HuH-7.5 (cell line): ENCODE data around the gene NTRK3.

ENCODE experiments used
- DNase-seq: peaks from one replicate; pipeline ENCODE4 v3.0.0; 2011; ENCODE audit warnings: low spot score

NTRK3 gene

DNA sequence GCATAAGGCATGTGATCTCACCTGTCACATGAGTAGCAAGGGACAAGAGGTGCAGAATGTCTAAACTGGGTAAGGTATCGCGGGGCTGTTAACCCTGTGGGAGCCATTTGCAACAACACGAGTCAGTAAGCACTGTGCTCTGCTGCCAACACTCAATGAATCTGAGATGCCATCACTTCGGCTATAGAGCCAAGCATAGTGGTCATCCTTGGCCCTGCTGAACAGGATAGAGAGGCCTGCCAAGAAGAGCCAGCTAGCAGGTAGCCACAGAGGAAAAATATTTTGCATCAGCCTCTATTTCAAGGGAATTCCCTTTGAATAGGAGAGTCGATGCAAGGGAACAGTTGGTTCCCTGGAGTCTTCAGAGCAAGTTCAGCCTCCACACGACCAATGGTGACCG is 137.8 kb downstream of the NTRK3 start:
- DNase-seq = no peak

DNA sequence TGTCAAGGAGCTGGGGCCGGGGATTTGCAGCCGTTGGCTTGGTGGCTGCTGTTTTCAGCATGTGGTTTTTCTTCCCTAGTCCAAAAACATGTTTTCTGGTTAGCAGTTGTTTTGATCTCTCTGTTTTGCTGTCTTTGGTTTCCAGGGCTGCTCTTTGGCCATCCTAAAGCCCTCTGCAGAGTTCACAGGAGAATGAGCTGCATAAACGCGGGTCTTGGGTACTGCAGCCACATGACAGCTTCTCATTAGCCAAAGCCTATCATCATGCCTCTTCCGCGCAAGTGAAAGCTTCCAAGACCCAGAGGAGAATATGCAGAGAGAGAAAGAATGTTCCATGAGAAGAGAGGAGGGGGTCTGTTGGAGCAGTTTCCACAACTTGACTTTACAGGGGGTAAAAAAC is 138.5 kb downstream of the NTRK3 start:
- DNase-seq = no peak

DNA sequence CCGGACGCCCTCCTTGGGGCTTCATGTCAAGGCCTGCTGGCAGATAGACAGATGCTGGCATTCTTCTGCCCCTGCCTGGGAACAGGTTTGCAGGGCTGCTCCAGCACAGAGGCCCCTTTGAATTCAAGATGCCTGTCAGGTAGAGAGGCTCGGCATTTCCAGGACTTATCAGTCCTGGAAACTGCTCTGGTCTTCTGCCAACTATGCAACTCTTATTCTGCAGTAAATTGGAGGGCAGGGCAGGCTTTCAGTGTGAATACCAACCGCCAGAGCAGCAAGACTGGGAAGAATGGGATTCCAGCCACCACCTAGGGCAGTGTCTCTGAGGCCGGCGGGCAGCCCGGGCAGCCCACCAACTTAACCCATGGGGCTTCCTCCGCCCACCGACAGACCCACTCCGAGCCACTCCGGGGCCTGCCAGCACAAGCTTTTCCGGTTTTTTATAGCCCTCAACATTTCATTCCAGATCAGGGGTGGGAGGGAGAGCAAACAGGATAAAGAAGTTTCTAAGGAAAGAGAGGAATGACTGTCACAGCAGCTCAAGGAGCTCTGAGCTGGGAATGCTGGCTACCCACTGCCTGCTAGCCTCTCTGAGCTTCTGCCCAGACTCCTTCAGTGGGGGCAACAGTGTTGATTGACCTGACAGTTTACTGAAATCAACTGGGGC is 140.9 kb downstream of the NTRK3 start:
- no peak for DNase-seq

DNA sequence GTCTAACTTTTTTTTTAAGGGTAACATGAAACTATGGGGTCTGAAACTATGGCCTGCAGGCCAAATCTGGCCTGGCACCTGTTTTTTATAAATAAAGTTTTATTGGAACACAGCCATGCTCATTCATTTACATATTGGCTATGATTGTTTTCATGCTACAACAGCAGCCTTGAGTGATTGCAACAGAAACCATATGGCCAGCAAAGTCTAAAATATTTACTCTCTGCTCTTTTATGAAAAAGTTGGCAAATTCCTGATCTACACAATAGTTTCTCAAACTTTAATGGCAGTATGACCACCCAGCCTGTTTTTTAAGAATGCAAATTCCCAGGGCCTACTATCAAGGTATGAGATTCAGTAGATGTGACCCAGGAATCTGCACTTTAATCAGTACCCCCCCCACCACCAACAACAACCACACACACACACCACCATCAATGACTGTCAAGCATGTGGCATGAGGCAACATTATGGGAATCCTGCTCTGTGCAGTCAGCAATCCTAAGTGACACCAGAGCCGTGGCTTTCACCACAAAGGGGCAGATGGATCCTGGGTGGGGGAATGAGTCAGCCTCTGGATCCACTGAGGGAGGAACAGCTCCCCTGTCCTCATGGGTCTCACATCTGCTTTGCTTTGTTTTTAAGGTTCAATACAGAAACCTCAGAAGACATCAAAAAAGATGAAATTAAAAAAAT is 142.8 kb downstream of the NTRK3 start:
- DNase-seq = no peak

DNA sequence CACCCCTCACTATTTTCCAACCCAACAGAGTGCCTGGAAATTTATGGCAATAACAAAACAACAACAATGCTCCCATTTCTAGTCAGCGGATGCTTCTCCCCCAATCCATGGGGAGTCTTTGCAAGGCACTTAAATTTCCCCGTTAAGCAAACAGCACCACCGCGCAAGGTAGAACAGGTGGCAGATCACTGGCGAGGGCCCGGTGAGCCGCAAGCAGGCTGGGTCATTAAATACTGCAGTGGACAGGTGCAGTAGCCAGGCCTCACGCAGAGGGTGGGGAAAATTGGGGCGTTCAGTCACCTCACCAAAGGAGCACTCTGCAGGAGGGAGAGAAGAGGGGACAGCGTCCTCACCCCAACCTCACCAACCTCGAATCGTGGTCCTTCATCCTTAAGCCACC is 147.5 kb downstream of the NTRK3 start:
- no peak for DNase-seq

GRCh38 chr15:88108477-88108876 is 148.1 kb downstream of the NTRK3 start:
- no peak for DNase-seq

- DNase-seq = no peak
Measured at GRCh38 chr15:88106074-88106473, 150.5 kb downstream of the NTRK3 start.

DNA sequence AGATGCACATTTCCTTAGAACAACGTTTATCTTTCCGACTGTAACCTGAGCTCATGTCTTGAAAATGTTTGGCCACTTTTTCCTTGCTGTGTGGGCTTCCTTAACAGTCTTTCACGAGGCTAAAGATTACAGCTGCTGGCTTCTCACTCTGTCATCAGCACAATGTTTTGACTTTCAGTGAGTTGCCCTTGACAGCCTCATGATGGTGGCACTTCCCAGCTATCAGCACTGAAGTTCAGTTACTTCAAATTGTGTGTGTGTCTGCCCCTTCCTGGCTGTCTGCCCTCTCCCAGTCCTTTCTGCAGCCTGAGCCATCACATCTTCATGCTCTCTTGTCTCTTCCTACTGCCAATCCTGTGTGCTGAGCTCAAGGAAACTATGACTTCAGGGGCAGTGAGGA is 152.2 kb downstream of the NTRK3 start:
- no peak for DNase-seq

DNA sequence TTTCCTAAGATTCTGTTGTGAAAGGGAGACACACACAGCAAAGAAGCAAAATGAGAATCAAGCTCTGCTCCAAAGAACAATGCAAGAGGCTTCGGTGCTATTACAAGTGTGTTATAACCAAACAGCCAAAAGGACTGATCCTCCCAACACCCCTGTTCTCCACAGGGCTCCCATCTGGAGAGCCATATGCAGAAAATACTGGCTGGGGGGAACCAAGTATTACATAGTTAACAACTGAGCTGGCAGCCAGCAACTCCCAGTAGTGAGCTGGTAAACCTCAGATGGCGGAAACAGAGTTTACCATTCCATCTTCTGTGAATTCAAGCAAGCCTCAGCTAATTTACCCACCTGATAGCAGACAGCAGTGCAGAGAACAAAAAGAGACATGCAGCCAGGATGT is 156.4 kb downstream of the NTRK3 start:
- no peak for DNase-seq

- no peak for DNase-seq
Measured at GRCh38 chr15:88098361-88098760, 158.2 kb downstream of the NTRK3 start.

GRCh38 chr15:88091444-88092016 is 165.0 kb downstream of the NTRK3 start:
- no peak for DNase-seq

- no peak for DNase-seq
Measured at GRCh38 chr15:88090481-88091011, 166.0 kb downstream of the NTRK3 start.

- DNase-seq = no peak
Measured at GRCh38 chr15:88089731-88090130, 166.8 kb downstream of the NTRK3 start.

DNA sequence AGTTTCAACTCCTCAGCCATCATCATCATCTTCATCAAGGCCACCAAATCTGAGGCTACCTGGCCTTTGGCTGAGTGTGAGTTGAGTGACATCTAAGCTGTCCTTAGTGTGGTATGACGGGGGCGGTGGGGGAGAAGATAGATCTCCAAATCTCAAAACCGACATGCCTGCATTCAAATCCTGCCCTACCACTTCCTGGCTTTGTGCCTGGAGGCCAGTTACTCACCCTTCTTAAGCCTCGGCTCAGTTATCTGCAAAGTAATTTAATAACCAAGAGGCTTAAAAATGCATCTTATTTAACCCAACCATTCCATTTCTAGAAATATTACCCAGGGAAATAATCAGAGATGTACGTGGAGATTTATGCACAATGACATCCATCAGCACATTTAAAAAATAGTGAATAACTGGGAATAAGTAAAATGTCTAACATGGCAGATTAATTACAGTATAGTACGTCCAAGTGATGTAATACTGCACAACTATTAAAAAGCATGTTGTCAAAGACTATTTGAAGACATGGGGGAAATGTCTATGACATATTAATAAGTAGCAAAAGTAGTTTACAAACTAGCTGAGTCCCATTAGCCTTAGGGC is 167.4 kb downstream of the NTRK3 start:
- no peak for DNase-seq

DNA sequence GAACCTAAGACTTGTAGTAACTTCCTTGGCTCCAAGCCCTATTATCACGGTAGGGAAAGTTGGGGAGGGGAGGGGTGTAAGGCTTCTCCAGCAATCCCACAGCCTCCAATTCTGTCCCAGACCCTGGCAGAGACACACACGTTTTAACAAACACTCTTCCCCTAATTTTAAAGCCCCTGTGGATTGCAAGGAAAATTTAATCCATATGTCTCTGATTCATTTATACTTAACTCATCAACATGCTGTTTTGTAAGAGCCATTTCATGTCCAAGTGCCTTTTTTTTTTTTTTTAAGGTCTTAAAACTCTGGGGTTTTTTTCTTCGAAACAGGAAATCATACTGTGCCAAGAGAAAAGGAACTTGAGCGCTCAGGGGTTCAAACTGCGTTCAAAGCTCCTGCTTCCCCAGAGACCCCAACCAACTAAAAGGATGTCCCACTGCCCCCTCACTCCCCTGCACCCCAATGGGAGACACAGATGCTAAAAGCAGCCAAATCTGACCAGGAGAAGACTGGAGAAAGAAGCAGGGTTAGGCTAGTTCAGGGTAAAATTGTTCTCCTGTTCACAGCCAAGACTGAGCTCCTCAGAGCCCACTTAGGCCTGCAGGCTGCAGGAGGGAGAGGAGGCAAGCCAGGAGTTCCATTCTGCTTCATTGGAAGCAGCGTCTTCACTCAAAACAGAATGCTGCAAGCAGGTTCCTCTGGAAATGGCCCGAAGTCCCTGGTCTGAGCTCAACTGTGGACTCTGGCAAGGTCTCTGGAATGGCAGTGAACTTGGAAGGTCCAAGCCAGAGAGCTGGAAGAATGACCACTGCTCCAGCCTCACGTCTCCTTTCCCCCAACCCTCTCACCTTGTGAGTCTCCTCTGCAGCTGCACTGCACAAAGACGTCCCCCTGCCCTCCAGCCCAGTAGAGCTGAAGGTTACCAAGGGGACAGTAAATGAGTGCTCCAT is 172.5 kb downstream of the NTRK3 start:
- no peak for DNase-seq

GRCh38 chr15:88080616-88081015 is 175.9 kb downstream of the NTRK3 start:
- no peak for DNase-seq

DNA sequence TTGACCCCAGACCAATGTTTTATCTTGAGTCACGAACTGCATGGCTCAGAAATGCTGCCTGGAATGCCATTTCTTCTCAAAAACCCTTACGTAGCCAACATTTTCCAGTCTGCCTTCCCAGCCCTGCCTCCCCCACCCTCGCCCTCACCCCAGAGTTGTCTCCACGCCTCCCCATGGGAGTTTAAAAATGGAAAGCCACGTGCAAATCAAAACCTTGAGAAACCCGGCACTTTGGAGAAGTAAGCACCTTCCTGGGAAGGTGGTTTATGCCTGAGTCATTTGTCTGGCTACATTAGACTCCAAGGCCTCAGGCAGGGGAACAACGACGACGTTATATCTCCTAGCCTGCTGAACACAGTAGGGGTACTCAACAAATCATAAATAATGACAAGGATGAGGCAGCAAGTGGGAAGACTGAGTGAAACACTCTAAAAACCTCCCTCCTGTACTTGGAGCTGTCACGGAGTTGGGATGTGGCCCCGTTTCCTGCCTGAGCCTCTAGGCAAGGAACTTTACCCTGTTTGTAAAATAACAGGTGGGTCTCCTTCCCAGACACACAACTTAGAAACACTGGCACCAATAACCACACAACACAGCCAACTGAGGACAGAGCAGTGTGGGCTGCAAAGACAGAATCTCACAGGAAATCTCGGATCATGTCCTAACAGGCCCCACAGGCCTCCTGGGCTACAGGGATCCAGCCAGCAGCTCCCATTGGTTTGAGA is 179.1 kb downstream of the NTRK3 start:
- no peak for DNase-seq

- no peak for DNase-seq
Measured at GRCh38 chr15:88076328-88076727, 180.2 kb downstream of the NTRK3 start.

DNA sequence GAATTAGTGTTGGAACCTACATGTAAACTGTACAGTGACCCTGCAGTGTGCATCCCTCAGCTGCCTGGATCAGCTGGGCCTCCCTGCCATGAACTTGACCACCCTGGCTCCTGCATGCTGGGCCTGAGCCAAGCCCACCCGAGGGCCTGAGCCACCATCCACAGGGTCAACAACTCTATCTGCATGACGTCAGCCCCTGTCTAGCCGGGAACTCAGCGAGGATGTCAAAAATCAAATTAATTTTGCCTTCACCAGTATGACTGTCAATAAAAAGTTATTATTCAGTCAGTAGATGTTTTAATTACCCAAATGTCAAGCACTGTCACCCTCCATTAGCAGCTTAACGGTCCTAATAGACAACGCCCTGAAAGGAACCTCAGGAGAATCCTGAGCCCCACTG is 181.4 kb downstream of the NTRK3 start:
- DNase-seq = no peak

- DNase-seq = no peak
Measured at GRCh38 chr15:88074386-88074785, 182.2 kb downstream of the NTRK3 start.

DNA sequence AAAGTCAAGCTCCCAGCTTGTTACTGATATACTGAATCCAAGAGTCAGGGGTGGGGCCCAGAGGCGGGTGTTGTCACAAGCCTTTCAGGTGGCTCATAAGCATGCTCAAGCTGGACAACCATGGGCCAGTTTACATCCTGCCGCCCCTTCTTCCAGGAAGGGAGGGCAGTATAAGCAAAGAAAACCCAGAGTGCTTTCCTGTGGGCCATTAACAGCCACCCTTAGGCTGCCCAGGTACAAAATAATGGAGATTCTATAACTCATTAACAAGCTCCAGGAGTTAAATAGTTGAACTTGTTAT is 183.2 kb downstream of the NTRK3 start:
- DNase-seq = no peak
